Measurements from ENCODE around the gene PTDSS2. TPM values are rescaled to one million over a fixed set of nuclear protein-coding genes. Genes with fewer than 3 reads are reported as not detected.
"Not testable (repeated sequence)": the region's sequence is repeated elsewhere in the genome, so short reads cannot be mapped to it uniquely, and the experiment has no call there.

PTDSS2 gene
- total RNA-seq, 1 donor from 2014 or later = 40.7 TPM

DNA sequence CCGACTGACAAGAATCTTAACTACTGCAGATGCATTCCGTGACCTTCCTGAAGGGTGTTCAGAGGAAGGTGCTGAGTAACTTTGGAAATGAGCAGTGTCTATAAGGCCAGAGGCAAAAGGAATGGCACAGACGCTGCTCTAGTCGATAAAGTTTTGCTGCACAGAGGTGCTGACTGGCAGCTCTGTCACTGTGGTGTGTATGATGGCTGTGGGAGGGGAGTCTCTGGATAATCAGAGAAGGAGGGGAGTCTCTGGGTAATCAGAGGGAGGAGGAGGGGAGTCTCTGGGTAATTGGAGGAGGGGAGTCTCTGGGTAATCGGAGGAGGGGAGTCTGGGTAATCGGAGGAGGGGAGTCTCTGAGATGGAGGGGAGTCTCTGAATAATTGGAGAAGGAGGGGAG, 18.4 kb downstream of the PTDSS2 start:
- no peak for DNase-seq (ENCODE audit: low read depth)

DNA sequence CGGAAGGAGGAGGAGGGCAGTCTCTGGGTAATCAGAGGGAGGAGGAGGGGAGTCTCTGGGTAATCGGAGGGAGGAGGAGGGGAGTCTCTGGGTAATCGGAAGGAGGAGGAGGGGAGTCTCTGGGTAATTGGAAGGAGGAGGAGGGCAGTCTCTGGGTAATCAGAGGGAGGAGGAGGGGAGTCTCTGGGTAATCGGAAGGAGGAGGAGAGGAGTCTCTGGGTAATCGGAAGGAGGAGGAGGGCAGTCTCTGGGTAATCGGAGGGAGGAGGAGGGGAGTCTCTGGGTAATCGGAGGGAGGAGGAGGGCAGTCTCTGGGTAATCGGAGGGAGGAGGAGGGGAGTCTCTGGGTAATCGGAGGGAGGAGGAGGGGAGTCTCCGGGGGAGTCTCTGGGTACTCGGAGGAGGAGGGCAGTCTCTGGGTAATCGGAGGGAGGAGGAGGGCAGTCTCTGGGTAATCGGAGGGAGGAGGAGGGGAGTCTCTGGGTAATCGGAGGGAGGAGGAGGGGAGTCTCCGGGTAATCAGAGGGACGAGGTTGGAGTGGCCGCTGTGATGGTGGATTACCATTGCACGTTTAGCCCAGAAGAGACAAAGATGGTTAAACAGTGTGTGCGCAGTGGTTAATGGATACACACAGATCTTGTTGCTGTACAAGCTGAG, 19.1 kb downstream of the PTDSS2 start:
- not testable (repeated sequence) for DNase-seq (ENCODE audit: low read depth)

DNA sequence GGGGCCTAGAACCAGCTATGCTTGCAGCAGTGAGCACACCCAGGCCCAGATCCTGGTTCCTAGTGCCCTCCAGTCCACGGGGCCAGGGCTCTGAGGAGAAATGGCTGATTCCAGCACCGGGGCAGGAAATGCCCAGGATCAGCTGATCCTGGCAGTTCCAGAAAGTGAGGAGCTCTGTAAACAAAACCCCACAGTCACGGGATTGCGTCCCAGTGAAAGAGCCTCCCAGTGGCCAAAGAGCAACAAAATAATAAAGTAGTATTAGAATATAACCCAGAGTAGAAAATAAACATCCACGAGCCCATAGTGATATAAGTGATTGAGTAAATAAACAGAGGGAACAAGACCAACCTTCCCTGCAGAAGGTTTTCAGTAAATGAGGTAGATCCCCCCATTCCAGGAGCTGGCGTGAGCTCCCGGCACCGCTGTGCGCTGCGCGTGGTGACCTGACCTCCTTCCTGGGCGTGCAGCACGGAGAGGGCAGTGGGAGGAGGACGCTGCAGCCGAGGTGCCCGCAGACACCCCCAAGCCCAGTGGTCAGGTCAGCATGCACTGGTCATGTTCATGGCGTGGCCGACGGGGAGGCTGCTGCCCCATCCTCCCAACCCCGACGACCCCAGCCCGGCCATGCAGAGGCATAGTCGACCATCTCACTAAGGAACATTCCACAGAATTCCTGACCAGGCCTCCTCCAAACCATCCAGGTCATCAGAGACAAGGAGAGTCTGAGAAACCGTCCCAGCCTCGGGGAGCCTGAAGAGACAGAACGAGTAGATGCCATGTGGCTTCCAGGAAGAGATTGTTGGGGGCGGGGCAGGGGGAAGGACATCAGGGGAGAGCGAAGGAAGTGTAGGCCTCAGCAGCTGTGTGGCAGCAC, 19.8 kb downstream of the PTDSS2 start:
- DNase-seq (ENCODE audit: low read depth) = peak; percentile 79

DNA sequence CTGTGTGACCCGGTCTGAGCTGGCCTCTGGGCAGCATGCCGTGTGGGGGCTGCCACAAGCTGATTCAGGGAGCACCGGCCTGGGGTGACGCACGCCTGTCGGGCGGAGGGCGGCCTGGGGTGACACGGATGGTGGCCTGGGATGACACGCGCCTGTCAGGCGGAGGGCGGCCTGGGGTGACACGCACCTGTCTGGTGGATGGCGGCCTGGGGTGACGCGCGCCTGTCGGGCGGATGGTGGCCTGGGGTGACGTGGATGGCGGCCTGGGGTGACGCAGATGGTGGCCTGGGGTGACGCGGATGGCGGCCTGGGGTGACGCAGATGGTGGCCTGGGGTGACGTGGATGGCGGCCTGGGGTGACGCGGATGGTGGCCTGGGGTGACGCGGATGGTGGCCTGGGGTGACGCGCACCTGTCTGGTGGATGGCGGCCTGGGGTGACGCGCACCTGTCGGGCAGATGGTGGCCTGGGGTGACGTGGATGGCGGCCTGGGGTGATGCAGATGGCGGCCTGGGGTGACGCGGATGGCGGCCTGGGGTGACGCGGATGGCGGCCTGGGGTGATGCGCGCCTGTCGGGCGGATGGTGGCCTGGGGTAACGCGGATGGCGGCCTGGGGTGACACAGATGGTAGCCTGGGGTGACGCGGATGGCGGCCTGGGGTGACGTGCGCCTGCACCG, 21.5 kb downstream of the PTDSS2 start:
- no peak for DNase-seq (ENCODE audit: low read depth)

DNA sequence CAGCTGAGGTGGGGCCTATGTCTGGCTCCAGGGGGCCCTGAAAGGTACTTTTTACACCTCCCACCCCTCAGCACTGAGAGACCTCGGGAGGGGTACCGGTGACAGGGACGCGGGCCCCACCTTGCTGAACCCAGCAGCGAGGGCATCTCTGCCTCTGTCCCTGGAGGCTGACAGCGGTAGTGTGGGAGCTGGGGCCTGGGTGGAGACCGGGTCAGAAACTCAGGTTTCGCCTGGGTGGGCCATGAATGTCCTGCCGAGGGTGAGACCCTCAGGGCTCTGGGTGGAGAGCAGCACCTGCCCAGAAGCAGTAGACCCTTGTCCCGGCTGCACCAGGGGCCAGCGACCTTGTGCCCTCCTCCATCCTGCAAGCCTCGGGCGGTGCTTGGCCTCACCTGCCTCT, 22.2 kb downstream of the PTDSS2 start:
- no peak for DNase-seq (ENCODE audit: low read depth)

DNA sequence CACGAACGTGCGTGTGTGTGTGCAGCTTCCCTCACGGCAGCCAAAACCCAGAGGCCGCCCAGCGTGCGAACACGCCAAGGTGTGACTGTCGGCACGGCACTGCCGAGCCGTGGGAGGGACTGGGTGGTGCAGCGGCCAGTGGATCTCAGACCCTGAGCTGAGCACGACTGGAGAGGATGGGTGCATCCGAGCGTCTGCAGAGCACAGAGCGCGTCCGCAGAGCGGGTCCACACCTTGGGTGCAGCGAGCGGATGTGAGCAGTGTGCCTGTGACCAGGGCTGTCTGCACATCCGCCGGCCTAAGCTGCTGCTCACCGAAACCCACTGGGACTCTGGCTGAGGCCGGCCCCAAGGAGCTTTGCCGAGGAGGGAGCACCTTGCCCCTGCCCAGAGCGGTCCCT, 22.7 kb downstream of the PTDSS2 start:
- DNase-seq (ENCODE audit: low read depth) = no peak

DNA sequence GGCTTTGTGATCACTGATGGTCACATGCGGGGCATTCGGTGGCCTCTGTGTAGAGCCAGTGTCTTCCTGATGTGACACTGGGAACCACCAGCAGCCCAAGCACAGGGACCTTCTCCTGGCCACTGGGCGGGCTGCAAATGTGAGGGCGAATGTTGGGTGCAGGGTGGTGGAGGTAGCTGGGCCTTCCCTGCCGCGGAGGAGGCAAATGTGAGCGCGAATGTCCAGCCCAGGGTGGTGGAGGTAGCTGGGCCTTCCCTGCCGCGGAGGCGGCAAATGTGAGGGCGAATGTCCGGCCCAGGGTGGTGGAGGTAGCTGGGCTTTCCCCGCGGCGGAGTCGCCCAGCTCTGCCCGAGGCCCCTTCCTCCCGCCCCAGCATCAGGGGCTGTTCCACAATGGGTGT, 23.3 kb downstream of the PTDSS2 start:
- no peak for DNase-seq (ENCODE audit: low read depth)

DNA sequence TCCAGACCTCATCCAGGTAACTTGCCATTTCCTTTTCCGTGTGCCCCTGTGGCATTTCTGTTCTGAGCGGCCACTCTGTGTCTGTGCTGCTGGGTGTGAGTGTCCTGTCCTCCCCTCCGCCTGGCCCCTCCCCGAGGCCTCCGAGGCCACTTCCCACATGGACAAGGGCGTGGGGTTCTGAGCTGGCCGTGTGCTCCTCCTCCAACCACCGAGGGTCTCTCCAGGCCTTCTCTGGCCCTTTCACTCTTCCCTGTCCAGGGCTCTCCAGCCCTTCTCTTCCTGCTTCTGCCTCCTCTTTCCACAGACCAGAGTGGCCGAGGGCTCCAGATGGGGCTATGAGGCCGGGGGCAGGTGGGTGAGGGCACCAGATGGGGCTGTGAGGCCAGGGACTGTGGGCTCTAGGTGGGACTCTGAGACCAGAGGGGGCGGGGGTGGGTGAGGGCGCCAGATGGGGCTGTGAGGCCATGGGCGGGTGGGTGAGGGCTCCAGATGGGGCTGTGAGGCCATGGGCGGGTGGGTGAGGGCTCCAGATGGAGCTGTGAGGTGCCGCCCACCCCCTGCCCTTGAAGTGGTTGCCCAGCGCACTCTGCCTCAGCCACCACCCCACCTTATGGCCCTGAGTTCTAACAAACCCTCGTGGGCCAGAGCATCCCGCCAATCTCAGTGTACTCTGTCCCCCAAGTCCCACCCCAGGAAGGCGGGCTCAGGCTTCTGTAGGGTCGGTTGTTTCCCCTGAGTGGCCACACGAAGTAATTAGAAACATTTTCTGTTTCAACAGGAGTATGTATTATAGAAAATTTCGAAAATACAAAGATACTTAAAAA, 24.1 kb downstream of the PTDSS2 start:
- DNase-seq (ENCODE audit: low read depth) = no peak

DNA sequence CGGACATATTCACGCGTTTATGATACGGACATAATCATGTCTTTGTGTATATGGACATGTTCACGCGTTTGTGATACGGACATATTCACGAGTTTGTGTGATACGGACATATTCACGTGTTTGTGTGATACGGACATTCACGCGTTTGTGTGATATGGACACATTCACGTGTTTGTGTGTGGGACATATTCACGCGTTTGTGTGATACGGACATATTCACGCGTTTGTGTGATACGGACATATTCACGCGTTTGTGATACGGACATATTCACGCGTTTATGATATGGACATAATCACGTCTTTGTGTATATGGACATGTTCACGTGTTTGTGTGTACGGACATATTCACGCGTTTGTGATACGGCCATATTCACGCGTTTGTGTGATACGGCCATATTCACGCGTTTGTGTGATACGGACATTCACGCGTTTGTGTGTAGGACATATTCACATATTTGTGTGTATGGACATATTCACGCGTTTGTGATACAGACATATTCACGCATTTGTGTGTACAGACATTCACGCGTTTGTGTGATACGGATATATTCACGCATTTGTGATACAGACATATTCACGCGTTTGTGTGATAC, 24.9 kb downstream of the PTDSS2 start:
- no peak for DNase-seq (ENCODE audit: low read depth)

DNA sequence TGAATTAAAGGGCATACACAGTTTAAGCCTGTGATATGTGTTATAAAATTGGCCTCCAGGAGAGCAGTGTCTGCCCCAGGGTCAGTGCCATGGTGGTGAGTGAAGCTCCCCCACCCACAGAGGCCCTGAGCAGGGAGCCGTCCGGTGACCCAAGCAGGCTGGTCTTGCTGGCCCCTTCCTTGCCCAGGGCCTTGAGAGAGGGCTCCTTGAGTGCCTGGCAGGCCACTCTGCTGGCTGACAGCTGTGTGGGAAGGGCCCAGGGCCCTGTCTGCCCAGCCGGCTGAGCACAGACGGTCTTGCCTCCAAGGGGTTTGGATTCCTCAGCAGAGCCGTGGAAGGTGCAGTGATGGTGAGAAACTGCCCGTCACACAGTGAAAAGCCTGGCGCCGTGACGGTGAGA, 25.9 kb downstream of the PTDSS2 start:
- DNase-seq (ENCODE audit: low read depth) = no peak

DNA sequence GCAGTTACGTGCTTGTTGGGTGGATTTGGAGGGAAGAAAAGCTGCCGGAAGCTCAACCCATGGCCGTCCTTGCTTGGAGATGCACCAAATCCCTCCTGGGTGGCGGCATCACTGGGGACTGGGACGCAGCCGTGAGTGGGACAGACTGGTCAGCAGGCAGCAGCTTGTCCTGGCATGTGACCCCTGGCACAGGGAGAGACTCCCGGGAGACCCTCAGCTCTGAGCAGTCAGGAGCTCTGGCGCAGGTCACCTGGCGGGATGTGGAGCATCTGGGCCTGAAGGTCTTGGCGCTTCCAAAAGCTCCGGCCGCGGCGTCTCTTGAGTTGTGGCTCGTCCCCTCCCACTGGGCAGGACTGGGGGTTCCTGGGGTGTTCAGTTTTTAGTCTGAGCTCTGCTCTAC, 26.3 kb downstream of the PTDSS2 start:
- no peak for DNase-seq (ENCODE audit: low read depth)

DNA sequence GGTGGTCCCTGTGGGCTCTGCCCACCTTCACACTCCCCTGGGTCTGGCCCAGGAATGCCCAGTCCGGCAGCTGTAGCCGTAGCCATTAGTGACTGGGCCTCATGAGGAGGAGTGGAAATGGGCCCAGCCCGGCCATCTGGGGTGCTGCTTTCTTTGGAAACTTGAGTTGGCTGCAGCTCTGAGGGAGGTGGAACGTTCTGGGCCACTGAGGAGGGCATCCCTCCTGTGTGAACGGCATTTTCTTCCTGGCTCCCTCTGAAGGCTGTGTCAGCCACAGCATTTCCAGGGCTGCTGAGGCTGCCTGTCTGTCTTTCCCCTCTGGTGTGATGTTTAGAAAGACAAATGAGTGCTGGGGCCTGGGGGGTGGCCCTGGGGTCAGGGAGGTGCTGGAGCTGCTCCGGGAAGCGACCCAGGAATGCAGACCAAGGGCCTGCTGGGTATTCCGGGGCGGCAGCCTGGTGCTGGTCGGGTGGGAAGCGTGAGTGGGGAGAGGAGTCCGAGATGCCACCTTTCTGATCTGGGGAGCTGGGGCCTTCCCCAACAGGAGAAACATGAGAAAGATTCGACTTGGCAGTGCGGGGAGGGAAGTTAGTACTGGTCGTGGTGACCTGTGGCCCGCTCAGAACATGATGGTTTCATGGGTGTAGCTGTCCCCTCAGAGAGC, 27.1 kb downstream of the PTDSS2 start:
- DNase-seq (ENCODE audit: low read depth) = no peak

DNA sequence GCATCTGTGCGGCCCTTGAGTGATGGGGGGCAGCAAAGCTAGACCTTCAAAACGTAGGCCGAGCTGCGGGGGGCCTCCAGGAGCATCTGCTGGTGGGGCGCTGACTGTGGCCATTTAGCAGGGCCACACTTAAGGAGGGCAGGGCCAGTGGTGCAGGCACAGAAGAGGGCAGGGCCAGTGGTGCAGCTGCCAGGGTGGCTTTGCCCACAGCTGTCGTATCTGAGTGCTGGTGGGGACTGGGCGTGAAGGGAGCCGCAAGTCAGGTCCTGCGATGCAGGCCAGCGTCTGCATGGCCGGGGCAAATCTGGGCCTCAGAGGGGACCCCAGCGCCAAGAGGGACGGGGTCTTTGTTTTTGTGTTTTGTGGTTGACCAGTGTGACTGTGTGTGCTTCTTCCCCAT, 29.2 kb downstream of the PTDSS2 start:
- DNase-seq (ENCODE audit: low read depth) = no peak

DNA sequence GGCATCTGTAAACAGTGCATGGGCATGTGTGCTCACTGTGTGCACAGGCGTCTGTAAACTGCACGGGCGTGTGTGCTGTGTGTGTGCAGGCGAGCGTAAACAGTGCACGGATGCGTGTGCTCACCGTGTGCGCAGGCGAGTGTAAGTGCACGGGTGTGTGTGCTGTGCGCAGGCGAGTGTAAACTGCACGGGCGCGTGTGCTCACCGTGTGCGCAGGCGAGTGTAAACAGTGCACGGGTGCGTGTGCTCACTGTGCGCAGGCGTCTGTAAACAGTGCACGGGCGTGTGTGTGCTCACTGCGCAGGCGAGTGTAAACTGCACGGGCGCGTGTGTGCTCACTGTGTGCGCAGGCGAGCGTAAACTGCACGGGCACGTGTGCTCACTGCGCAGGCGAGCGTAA, 34.5 kb downstream of the PTDSS2 start:
- no peak for DNase-seq (ENCODE audit: low read depth)

DNA sequence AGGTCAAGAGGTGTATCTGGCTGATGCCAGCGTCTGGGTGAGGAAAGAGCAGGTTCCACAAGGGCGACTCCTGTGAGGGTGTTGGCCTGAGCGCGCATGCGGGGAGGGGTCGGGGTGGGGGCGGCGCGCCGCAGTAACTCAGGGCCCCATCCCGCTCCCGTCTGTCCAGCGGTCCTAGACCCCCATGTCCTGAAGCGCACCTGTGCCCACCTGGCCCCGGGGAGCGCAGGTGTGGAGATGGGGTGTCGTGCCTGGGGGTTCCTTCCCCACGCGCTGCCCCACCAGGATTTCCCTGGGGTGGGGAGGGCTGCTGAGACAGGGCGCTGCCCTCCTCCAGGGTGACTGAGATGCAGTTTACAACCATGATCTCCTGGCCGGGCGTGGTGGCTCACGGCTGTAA, 36.1 kb downstream of the PTDSS2 start:
- no peak for DNase-seq (ENCODE audit: low read depth)

DNA sequence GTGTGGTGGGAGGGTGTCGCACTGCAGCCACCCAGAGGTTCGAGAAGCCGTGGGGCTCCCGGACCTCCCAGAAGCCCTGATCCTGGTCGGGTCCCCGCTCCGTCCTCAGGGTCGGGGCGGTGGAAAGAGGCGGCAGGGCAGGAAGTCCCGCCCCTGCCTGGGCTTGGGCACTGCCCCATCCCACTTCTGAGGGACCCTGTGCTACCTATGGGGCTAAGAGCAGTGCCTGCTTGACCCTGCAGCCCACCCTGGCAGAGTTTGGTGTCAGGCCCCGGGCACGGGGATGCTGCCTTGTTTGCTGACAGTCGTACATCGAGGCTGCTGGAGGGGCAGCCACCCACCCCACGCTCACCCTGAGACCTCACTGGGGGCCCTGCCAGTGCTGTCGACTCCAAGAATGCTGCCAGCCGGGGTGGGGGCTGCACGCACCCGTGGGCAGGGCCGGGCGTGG, 37.5 kb downstream of the PTDSS2 start:
- DNase-seq (ENCODE audit: low read depth) = no peak

DNA sequence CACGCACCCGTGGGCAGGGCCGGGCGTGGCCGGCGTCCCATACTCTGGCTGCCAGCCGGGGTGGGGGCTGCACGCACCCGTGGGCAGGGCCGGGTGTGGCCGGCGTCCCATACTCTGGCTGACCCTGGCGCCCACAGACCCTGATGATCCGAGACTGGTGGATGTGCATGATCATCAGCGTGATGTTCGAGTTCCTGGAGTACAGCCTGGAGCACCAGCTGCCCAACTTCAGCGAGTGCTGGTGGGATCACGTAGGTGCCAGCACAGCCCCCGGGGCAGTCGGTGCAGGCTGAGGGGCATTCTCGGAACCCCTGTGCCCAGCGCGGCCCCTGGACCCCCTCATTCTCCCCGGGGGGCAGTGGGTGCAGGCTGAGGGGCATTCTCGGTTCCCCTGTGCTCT, 38.0 kb downstream of the PTDSS2 start:
- no peak for DNase-seq (ENCODE audit: low read depth)

DNA sequence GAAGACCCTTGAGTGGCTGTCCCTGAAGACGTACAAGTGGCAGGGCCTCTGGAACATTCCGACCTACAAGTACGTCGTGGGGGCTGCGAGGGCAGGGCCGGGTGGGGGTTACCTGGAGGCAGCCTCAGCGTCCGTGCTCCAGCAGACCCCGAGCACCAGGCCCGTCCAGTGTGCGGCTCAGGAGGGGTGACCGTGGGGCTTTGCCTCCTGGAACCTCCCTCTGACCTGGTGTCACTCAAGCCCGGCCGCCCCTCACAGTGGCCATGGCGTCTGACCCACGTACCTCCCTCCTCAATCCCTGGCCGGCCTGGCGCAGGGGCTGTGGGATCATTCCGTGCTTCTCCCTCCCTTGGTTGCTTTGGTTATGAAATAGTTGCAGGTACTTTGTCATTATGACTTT, 38.5 kb downstream of the PTDSS2 start:
- DNase-seq (ENCODE audit: low read depth) = no peak

DNA sequence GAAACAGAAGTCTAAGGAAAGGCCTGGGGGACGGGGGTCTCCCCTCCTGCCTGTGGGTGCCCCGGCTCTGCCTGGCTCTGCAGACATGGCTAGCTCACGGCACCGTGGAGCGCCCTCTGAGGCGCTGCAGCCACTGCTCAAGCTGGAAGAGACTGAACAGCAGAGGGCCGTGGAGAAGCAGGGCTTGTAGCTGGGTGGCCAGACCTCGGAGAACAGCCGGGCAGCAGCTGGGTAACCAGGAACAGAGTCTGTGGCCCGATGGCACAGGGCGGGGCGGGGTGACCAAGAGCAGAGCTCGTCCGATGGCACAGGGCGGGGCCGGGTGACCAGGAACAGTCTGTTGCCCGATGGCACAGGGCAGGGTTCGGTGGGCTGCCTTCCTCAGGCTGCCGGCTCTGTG, 38.9 kb downstream of the PTDSS2 start:
- no peak for DNase-seq (ENCODE audit: low read depth)

DNA sequence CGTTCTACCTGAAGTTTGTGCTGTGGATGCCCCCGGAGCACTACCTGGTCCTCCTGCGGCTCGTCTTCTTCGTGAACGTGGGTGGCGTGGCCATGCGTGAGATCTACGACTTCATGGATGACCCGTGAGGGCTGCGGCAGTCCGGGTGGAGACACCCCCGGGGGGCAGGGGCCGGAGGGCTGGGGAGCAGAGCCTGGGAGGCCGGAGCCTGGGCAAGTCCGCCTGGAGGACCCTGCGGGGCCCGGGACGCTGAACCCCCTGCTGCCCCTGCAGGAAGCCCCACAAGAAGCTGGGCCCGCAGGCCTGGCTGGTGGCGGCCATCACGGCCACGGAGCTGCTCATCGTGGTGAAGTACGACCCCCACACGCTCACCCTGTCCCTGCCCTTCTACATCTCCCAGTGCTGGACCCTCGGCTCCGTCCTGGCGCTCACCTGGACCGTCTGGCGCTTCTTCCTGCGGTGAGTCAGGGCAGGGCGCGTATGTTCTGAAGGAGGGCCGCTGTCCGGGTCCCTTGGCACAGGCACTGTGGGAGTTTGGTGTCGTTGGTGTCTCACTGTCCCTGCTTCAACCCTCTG, 39.6 kb downstream of the PTDSS2 start:
- DNase-seq (ENCODE audit: low read depth) = no peak
